HCT116 (cell line): ENCODE measurements around the gene MED26. TPM values are rescaled to one million over a fixed set of nuclear protein-coding genes. Genes with fewer than 3 reads are reported as not detected.

ENCODE experiments used
- EGR1 ChIP-seq: IDR thresholded peaks from 2 replicates; pipeline ENCODE4 v1.6.1; 2012; ENCODE audit warnings: low read depth
- SIN3A ChIP-seq: IDR thresholded peaks from 2 replicates; pipeline ENCODE4 v1.6.1; 2012; ENCODE audit warnings: low read depth
- SP1 ChIP-seq: IDR thresholded peaks from 2 replicates; pipeline ENCODE4 v1.6.1; 2012; ENCODE audit warnings: low read depth
- YY1 ChIP-seq: IDR thresholded peaks from 2 replicates; pipeline ENCODE4 v1.6.1; 2011; ENCODE audit warnings: low read length, low read depth, moderate library complexity, mild to moderate bottlenecking; ENCODE audit not compliant: insufficient replicate concordance; ENCODE audit errors: extremely low read depth
- ZFX ChIP-seq: fragments of 450-650 bp; IDR thresholded peaks from 2 replicates; pipeline ENCODE4 v1.6.1; 2017
- total RNA-seq: library from RNA; stranded (reverse); gene quantifications from one replicate; pipeline ENCODE4 v1.2.1, GENCODE V29; 2021; ENCODE audit not compliant: unreplicated experiment
- TF ChIP-seq, protein P1 (sequence below): IDR thresholded peaks from 2 replicates; pipeline ENCODE4 v1.6.1; 2012; ENCODE audit warnings: low read depth
- TF ChIP-seq, protein P2 (sequence below): IDR thresholded peaks from 2 replicates; pipeline ENCODE4 v1.6.1; 2011; ENCODE audit warnings: mild to moderate bottlenecking, low read length, moderate library complexity; ENCODE audit not compliant: insufficient replicate concordance; ENCODE audit errors: extremely low read depth

Gene MED26
- total RNA-seq, 1 experiment from 2014 or later, result 13.3 TPM

- TF ChIP-seq, protein P1, sequence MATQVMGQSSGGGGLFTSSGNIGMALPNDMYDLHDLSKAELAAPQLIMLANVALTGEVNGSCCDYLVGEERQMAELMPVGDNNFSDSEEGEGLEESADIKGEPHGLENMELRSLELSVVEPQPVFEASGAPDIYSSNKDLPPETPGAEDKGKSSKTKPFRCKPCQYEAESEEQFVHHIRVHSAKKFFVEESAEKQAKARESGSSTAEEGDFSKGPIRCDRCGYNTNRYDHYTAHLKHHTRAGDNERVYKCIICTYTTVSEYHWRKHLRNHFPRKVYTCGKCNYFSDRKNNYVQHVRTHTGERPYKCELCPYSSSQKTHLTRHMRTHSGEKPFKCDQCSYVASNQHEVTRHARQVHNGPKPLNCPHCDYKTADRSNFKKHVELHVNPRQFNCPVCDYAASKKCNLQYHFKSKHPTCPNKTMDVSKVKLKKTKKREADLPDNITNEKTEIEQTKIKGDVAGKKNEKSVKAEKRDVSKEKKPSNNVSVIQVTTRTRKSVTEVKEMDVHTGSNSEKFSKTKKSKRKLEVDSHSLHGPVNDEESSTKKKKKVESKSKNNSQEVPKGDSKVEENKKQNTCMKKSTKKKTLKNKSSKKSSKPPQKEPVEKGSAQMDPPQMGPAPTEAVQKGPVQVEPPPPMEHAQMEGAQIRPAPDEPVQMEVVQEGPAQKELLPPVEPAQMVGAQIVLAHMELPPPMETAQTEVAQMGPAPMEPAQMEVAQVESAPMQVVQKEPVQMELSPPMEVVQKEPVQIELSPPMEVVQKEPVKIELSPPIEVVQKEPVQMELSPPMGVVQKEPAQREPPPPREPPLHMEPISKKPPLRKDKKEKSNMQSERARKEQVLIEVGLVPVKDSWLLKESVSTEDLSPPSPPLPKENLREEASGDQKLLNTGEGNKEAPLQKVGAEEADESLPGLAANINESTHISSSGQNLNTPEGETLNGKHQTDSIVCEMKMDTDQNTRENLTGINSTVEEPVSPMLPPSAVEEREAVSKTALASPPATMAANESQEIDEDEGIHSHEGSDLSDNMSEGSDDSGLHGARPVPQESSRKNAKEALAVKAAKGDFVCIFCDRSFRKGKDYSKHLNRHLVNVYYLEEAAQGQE, result no peak
- TF ChIP-seq, protein P2, sequence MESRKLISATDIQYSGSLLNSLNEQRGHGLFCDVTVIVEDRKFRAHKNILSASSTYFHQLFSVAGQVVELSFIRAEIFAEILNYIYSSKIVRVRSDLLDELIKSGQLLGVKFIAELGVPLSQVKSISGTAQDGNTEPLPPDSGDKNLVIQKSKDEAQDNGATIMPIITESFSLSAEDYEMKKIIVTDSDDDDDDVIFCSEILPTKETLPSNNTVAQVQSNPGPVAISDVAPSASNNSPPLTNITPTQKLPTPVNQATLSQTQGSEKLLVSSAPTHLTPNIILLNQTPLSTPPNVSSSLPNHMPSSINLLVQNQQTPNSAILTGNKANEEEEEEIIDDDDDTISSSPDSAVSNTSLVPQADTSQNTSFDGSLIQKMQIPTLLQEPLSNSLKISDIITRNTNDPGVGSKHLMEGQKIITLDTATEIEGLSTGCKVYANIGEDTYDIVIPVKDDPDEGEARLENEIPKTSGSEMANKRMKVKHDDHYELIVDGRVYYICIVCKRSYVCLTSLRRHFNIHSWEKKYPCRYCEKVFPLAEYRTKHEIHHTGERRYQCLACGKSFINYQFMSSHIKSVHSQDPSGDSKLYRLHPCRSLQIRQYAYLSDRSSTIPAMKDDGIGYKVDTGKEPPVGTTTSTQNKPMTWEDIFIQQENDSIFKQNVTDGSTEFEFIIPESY, result no peak
- TF ChIP-seq SP1, result no peak
- TF ChIP-seq SIN3A, result no peak
- no peak for TF ChIP-seq EGR1
- no peak for TF ChIP-seq ZFX
- no peak for TF ChIP-seq YY1
These were observed 54.7 kb downstream of the MED26 start (continued) for GRCh38 chr19:16573296-16573695.
